Prostate gland (tissue), 2 donors: ENCODE measurements around the gene ACTMAP. TPM values are rescaled to one million over a fixed set of nuclear protein-coding genes. Genes with fewer than 3 reads are reported as not detected.
"Not testable (repeated sequence)": the region's sequence is repeated elsewhere in the genome, so short reads cannot be mapped to it uniquely, and the experiment has no call there.

ENCODE experiments used
- DNase-seq: peaks from one replicate; pipeline ENCODE4 v3.0.0-alpha.2; 2019; ENCODE audit warnings: low spot score
- H3K27ac ChIP-seq, 2 donors: fragments of 200-600 bp; sonication (generic); 2 replicates each; pipeline ENCODE4 v1.5.1; 2017 to 2019
- H3K27me3 ChIP-seq: fragments of 200-600 bp; sonication (generic); replicated peaks from 2 replicates; pipeline ENCODE4 v1.5.1; 2019; ENCODE audit not compliant: insufficient read depth
- H3K36me3 ChIP-seq, 2 donors: fragments of 200-600 bp; sonication (generic); 1 replicate in 1 of 2; 2 replicates in 1 of 2; pipeline versions ENCODE4 v1.5.1 to v1.8.1; 2017 to 2019
- H3K4me1 ChIP-seq: fragments of 200-600 bp; sonication (generic); replicated peaks from 2 replicates; pipeline ENCODE4 v1.5.1; 2019
- H3K4me3 ChIP-seq, 2 donors: fragments of 200-600 bp; sonication (generic); 2 replicates each; pipeline ENCODE4 v1.5.1; 2017 to 2019
- H3K9me3 ChIP-seq: fragments of 200-600 bp; sonication (generic); 2 replicates; pipeline ENCODE4 v1.5.1; 2017
- CTCF ChIP-seq, 4 experiments: fragments of 200-600 bp in 2 of 4; fragments of 450-650 bp in 2 of 4; sonication (generic) in 2 of 4; IDR thresholded peaks; 1 replicate in 3 of 4; 2 replicates in 1 of 4; pipeline ENCODE4 v1.5.1; 2016 to 2019; ENCODE audit warnings: antibody characterized with exemption in 4 of 4, mild to moderate bottlenecking in 2 of 4, moderate library complexity in 2 of 4
- POLR2A ChIP-seq: fragments of 450-650 bp; IDR thresholded peaks from one replicate; pipeline ENCODE4 v1.6.1; 2016; ENCODE audit warnings: antibody characterized with exemption, mild to moderate bottlenecking
- POLR2AphosphoS5 ChIP-seq: sonication (generic); formaldehyde crosslinking; IDR thresholded peaks from one replicate; pipeline ENCODE4 v1.6.1; 2017; ENCODE audit warnings: antibody characterized with exemption
- WGBS: methylation state at CpG from one replicate; pipeline ENCODE4 v1.1.5; 2018; 5-methylcytosine and 5-hydroxymethylcytosine counted together
- intact Hi-C: fragments of 100-400 bp; cut with DNase I; formaldehyde crosslinking; loops from one replicate; pipeline ENCODE4 v1.14.2; 2022
- total RNA-seq, 2 donors: library from RNA; depleted of rRNA; stranded (reverse); fragments of >200 nt; gene quantifications; one replicate each; pipeline ENCODE4 v1.1.0, GENCODE V29; 2016

The ACTMAP gene
- total RNA-seq, 2 donors from 2014 or later, result 4.4 to 25.2 TPM

GRCh38 chr19:40776364-40776763, 26.1 kb upstream of the ACTMAP start:
- no peaks in the 10 kb centered on the region for H3K27me3 ChIP-seq
- TF ChIP-seq CTCF (IDR thresholded peaks at IDR 0.05), result no peak
- TF ChIP-seq POLR2A, result no peak
- TF ChIP-seq POLR2AphosphoS5, result no peak
- intact Hi-C loops, result no loop called here
- no peak overlapping the region for H3K4me3 ChIP-seq
- no peaks in the 10 kb centered on the region for H3K36me3 ChIP-seq
- peak overlapping the region in 1 of 2 donors; percentile 98 for H3K27ac ChIP-seq
- 75% methylated on average over 7 of the region's 7 CpGs for WGBS
- H3K4me1 ChIP-seq, result no peaks in the 10 kb centered on the region
- no peaks in the 10 kb centered on the region for H3K9me3 ChIP-seq
- no peak for DNase-seq

- no peak overlapping the region for H3K4me3 ChIP-seq
- TF ChIP-seq POLR2A (no peak), POLR2AphosphoS5 (no peak), CTCF (IDR thresholded peaks at IDR 0.05) (no peak)
- H3K4me1 ChIP-seq, result no peaks in the 10 kb centered on the region
- H3K27ac ChIP-seq, result no peak overlapping the region
- H3K9me3 ChIP-seq, result no peaks in the 10 kb centered on the region
- intact Hi-C loops, result no loop called here
- 70% methylated on average over 10 of the region's 10 CpGs for WGBS
- no peaks in the 10 kb centered on the region for H3K36me3 ChIP-seq
- no peaks in the 10 kb centered on the region for H3K27me3 ChIP-seq
- DNase-seq, result no peak
These were observed 25.4 kb upstream of the ACTMAP start for GRCh38 chr19:40775632-40776022.

- intact Hi-C loops, result no loop called here
- H3K4me1 ChIP-seq, result no peaks in the 10 kb centered on the region
- H3K27ac ChIP-seq, result no peak within 1 kb of the TSS
- H3K9me3 ChIP-seq, result no peaks in the 10 kb centered on the region
- H3K27me3 ChIP-seq, result no peaks in the 10 kb centered on the region
- 58% methylated on average over 9 of the region's 9 CpGs for WGBS
- no peak for TF ChIP-seq POLR2AphosphoS5
- no peak for TF ChIP-seq CTCF (IDR thresholded peaks at IDR 0.05)
- no peak for TF ChIP-seq POLR2A
- no peak for DNase-seq
- no peak within 1 kb of the TSS for H3K4me3 ChIP-seq
- no peaks in the 10 kb centered on the region for H3K36me3 ChIP-seq
These were observed 24.8 kb upstream of the ACTMAP start, which contains the start of gene MIA for GRCh38 chr19:40774916-40775631. MIA (plus strand) TSS chr19:40775521; CDS start chr19:40775543, 22 bp downstream.

GRCh38 chr19:40771101-40771862, 21.0 kb upstream of the ACTMAP start:
- 87% methylated on average over 10 of the region's 10 CpGs for WGBS
- H3K4me1 ChIP-seq, intact Hi-C loops, H3K4me3 ChIP-seq, H3K27ac ChIP-seq, H3K36me3 ChIP-seq, DNase-seq, H3K9me3 ChIP-seq, H3K27me3 ChIP-seq: not testable (repeated sequence)

- intact Hi-C loops, result no loop called here
- no peak for TF ChIP-seq POLR2AphosphoS5
- no peak for TF ChIP-seq POLR2A
- no peak for TF ChIP-seq CTCF (IDR thresholded peaks at IDR 0.05)
- Histone ChIP-seq H3K36me3 (peaks cover 8 to 16% of the 10 kb centered on the region in 2 donors), H3K4me1 (no peaks in the 10 kb centered on the region), H3K9me3 (no peaks in the 10 kb centered on the region), H3K27ac (no peak overlapping the region), H3K4me3 (no peak overlapping the region), H3K27me3 (no peaks in the 10 kb centered on the region)
- WGBS, result 73% methylated on average over 5 of the region's 5 CpGs
- DNase-seq, result no peak
These were observed 18.6 kb upstream of the ACTMAP start for GRCh38 chr19:40768869-40769268.

GRCh38 chr19:40766385-40766784, 16.1 kb upstream of the ACTMAP start:
- DNase-seq, H3K27ac ChIP-seq, H3K4me1 ChIP-seq, H3K4me3 ChIP-seq, H3K27me3 ChIP-seq, H3K9me3 ChIP-seq, intact Hi-C loops: not testable (repeated sequence)
- 93% methylated on average over 13 of the region's 13 CpGs for WGBS
- peaks cover 22 to 39% of the 10 kb centered on the region in 2 donors for H3K36me3 ChIP-seq
